GM18868 (cell line): Measurements from ENCODE around the gene EN1.

Experiments used
- ATAC-seq: cut with Tn5 transposase; IDR thresholded peaks from one replicate; pipeline ENCODE4 v1.9.1; 2021; ENCODE audit warnings: mild to moderate bottlenecking, moderate library complexity; ENCODE audit not compliant: unreplicated experiment

The EN1 gene

DNA sequence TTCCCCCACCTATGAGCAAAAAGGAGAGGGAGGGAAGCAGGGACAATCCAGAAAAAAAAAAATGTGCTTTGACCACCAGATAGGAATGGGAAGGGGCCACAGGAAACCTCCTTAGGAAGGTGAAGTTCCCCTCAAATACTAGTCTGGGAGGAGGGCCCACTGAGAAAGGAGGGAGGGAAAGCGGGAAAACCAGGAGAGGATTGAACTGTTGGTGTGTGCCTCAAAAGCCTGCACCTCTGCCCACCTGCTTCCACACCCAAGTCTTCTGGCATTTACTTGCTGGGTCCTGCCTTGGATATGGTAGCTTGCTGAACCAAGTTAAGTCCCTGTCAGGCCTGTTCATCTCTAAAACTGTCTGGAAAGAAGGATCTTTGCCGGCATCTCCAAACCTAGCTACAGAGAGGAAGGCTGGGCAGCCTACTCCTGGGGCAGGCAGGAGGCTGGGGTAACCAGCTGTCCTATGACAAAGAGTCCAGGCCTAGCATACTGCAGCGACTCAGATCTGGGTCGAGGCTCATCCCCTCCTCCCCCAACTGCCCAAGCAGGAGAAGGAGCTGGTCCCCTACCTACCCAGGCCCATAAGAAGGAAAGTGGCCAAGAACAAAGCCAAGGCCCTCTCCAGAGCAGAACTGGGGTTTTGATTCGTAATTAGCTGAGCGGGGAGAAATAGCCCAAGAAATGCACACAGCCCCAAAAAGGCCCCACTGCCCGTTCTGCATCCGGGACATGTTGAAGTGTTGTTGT lies 3.0 kb downstream of the EN1 start:
- ATAC-seq = no peak

GRCh38 chr2:118843483-118844132 lies 3.8 kb downstream of the EN1 start:
- no peak for ATAC-seq

DNA sequence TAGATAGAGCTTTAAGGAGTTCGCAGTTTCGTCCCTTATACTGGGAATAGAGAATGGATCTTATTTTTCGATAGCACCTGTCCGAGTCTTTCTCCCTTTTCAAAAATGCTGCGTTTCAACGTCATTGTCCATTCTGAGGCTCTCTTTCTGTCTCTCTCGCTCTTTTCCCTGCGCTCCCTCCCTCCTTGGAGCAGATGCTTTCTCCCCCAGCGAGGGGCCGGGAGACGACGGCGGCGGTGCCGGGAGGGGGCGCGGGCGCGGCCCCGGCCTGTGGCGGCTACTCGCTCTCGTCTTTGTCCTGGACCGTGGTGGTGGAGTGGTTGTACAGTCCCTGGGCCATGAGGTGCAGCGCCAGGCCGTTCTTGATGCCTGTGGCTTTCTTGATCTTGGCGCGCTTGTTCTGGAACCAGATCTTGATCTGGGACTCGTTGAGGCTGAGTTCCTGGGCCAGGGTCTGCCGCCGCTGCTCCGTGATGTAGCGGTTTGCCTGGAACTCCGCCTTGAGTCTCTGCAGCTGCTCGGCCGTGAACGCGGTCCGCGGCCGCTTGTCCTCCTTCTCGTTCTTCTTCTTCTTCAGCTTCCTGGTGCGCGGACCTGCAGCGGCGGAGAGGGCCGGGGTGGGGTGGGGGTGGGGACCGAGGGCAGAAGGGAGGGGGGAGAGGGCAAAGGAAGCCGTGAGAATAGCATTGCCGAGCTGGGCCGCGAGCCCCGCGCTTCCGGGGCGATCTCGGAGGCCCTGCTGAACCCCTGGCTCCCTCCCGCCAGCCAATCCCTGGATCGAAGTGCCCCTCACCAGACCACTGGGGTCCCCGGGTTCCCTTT lies 4.6 kb downstream of the EN1 start:
- ATAC-seq = no peak

DNA sequence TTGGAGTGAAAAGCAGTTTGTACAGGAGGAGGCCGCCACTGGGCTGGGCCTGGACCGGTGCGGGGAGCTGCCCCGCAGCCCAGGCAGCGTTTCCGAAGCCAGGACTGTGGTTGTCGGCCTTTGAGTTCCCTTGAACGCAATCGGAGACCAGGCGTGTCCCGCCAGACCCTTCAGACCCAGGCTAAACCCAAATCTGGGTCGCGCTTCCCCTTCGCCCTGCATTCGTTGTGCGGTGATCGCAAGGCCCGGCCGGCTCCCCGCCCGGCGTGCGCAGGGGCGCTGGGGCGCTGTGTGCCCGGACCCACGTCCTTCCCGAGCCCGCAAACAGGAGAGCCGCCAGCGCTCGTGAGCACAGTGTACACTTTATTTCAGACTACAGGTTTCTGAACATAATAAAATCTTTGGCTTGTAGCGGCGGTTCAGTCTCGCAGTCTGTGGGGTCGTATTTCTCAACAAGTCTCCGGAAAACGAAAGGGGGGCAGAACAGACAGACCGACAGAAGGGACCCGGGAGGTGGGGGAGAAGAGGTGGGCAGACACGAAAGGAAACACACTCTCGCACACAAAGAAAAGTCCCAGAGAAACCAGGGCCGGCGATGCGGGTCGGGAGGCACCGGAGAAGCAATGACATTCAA lies 5.5 kb downstream of the EN1 start:
- ATAC-seq = no peak

- no peak for ATAC-seq
These were observed 6.0 kb downstream of the EN1 start for GRCh38 chr2:118841450-118841827.

DNA sequence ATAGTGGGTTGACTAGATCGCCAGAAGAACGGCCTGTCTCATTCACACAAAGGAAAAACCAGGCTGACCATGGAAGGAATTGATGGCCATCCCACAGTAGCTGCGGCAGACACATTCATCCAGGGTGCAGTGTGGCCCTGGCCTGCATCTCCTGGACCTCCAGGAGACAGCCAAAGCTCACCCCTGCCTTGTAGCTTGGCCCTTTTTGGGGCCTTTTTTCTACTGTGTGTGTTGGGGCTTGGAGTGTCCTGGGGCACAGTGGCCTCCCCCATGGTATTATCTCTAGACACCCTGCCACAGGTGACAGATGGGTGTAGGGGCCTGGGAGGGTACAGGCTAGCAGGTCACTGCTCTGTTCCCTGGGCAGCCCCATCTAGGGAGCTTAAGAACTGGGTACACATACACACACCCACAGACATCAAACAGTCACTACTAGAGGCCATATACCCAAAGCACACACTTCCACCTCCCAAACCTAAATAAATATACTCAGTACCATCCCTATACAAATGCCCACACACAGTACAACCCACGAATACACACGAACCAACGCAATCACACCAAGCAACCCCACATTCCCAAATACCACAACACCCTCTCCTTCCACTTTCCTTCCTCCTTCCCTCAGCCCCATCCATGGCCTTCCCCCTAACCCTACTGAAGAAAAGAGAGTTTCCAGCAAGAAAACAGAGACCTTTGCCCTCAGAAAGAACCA lies 8.6 kb downstream of the EN1 start:
- ATAC-seq = no peak

- ATAC-seq = no peak
These were observed 9.8 kb downstream of the EN1 start for GRCh38 chr2:118837621-118838020.

- no peak for ATAC-seq
These were observed 10.4 kb downstream of the EN1 start for GRCh38 chr2:118837067-118837466.

DNA sequence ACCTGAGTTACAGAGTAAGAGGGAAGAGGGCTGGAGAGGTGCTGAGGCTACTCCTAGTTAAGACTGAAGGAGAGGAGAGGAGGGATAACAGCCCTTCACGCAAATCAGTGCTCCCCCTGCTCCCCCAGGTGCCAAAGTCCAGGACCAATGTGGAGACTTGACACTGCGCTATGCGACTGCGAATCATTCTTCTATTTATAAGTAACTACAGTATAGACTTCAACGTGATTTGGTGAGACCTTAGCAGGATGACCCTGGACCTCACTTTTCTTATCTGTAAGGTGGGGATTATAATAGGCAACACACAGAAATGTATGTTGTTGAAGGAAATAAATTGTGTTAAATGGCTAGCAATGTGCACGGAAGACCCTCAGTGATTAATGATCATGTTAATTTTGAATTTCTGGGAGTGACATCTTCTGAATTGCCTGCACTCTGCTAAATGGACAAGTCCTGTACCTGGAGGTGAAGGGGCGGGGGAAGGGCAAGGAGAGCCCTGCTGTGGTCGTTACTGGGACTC lies 11.0 kb downstream of the EN1 start:
- no peak for ATAC-seq

- ATAC-seq = no peak
These were observed 11.6 kb downstream of the EN1 start for GRCh38 chr2:118835746-118836410.

- no peak for ATAC-seq
These were observed 12.3 kb downstream of the EN1 start for GRCh38 chr2:118834901-118835745.

- no peak for ATAC-seq
These were observed 13.0 kb downstream of the EN1 start for GRCh38 chr2:118834440-118834810.

- no peak for ATAC-seq
These were observed 13.6 kb downstream of the EN1 start for GRCh38 chr2:118833716-118834439.

- ATAC-seq = no peak
These were observed 14.4 kb downstream of the EN1 start for GRCh38 chr2:118832791-118833715.

- ATAC-seq = no peak
These were observed 15.2 kb downstream of the EN1 start for GRCh38 chr2:118832071-118832790.

DNA sequence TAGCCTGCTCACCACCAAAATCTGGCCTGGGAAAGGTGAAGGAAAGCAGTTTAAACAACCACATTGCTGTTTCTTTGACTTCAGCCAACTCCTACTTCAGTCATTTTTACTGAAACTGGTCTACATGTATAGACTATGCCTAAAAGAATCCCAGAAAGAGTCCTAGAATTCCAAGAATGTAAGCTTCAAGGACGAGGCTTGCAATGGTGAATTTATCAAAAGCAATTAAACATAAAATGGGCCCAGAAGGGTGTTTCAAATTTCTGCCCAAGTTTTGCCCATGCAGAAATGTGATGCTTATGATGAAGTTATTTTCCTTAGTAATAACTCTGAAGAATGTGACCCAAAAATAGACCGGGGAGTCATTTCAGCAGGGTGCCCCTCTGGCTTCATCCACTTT lies 16.6 kb downstream of the EN1 start:
- ATAC-seq = no peak

- ATAC-seq = no peak
These were observed 17.3 kb downstream of the EN1 start for GRCh38 chr2:118830118-118830517.
